Stimulated activated memory B cell treated with anti-CD40 and anti-IgM and Interleukin-4, amounts not matched to agents 10 μg/mL and 1 μg/mL and 100 μg/mL, for 72 hours (primary cell): ENCODE measurements around the gene RGSL1.
A peak's percentile ranks its signal among the peaks of the same experiment; 100 is the strongest.
"Not testable (repeated sequence)": the region's sequence is repeated elsewhere in the genome, so short reads cannot be mapped to it uniquely, and the experiment has no call there.

Experiments
- ATAC-seq: fragments of 150-1000 bp; cut with Tn5 transposase; 2 replicates; pipeline ENCODE4 v1.10.0; 2021
- H3K27ac Mint-ChIP-seq: one replicate; pipeline ENCODE4 v1.8.0; 2022; ENCODE audit warnings: mild to moderate bottlenecking, mixed read lengths
- H3K27me3 Mint-ChIP-seq: one replicate; pipeline ENCODE4 v1.8.0; 2022; ENCODE audit warnings: mixed read lengths
- H3K36me3 Mint-ChIP-seq: one replicate; pipeline ENCODE4 v1.8.0; 2022; ENCODE audit warnings: mixed read lengths
- H3K4me1 Mint-ChIP-seq: one replicate; pipeline ENCODE4 v1.8.0; 2022; ENCODE audit warnings: mixed read lengths
- H3K4me3 Mint-ChIP-seq: one replicate; pipeline ENCODE4 v1.8.0; 2022; ENCODE audit warnings: mild to moderate bottlenecking, moderate library complexity, mixed read lengths
- H3K9me3 Mint-ChIP-seq: one replicate; pipeline ENCODE4 v1.8.0; 2022; ENCODE audit warnings: mixed read lengths

The RGSL1 gene

GRCh38 chr1:182484531-182485257 lies 34.7 kb downstream of the RGSL1 start:
- Mint-ChIP-seq H3K4me3 (no peak overlapping the region), H3K9me3 (peaks cover 11% of the 10 kb centered on the region), H3K4me1 (peaks cover 29% of the 10 kb centered on the region), H3K27me3 (no peaks in the 10 kb centered on the region), H3K27ac (peak overlapping the region; percentile 5), H3K36me3 (no peaks in the 10 kb centered on the region)
- peak; percentile 100 for ATAC-seq

DNA sequence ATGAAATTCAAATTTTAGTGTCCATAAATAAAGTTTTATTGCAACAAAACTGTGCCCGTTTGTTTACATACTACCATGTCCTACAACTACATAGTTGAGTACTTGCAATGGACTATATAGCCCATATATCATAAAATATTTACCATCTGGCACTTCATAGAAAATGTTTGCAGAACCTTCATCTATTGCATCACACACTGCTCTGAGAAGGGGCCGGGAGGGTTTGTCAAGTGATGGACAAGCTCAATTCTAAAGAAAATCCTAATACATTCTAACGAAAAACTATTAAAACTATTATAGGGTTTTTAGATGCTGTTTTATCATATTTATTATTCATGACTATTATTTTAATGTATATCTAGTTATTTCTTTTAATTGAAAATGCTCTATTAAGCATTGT lies 35.9 kb downstream of the RGSL1 start:
- H3K4me3 Mint-ChIP-seq, result no peak overlapping the region
- H3K27me3 Mint-ChIP-seq, result no peaks in the 10 kb centered on the region
- H3K27ac Mint-ChIP-seq, result no peak overlapping the region
- peaks cover 29% of the 10 kb centered on the region for H3K4me1 Mint-ChIP-seq
- no peaks in the 10 kb centered on the region for H3K36me3 Mint-ChIP-seq
- peaks cover 8% of the 10 kb centered on the region for H3K9me3 Mint-ChIP-seq
- ATAC-seq, result no peak

DNA sequence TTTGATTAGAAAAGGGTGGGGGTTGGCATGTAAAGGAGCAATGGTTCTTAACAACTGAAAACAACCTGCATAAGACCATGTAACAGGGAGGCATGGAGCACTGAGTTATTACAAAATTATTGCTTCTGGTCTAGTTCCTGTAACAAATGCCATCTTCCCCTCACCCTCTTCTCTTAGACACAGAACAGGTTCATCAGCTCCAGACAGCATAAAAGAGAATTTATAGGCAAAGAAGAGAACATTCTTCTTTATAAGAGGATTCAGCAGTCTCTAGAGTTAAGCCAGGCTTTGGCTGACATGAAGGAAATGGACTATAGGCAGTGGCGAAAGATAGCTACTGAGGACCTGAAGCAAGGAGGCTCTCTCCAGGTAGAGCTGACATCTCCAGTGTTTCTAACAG lies 38.9 kb downstream of the RGSL1 start:
- H3K9me3 Mint-ChIP-seq, result no peaks in the 10 kb centered on the region
- no peak overlapping the region for H3K4me3 Mint-ChIP-seq
- H3K27ac Mint-ChIP-seq, result no peak overlapping the region
- H3K4me1 Mint-ChIP-seq, result peaks cover 31% of the 10 kb centered on the region
- H3K36me3 Mint-ChIP-seq, result no peaks in the 10 kb centered on the region
- no peaks in the 10 kb centered on the region for H3K27me3 Mint-ChIP-seq
- no peak for ATAC-seq

- Mint-ChIP-seq H3K4me3 (no peak overlapping the region), H3K4me1 (peaks cover 16% of the 10 kb centered on the region), H3K36me3 (no peaks in the 10 kb centered on the region), H3K27ac (no peak overlapping the region), H3K9me3 (no peaks in the 10 kb centered on the region), H3K27me3 (no peaks in the 10 kb centered on the region)
- ATAC-seq, result peak; percentile 68
These were observed 43.1 kb downstream of the RGSL1 start for GRCh38 chr1:182493063-182493462.

DNA sequence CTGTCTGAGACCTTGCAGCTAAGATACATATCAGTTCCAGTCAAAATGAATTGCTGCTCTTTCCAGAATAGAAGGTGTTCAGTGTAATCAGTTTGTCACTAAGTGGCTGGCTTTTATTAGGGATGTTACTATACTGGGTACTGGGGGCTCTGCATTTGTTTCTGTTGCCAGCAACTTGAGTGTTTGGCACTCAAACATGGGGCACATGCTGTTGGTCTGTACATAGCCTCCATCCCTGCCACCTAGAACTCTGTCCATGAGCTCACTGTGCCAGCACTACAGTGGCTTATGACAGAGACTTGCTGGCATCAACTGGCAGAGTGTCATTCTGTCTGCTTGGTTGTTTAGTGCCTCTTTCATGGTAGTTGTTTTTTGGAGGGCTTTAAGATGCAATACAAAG lies 45.1 kb downstream of the RGSL1 start:
- Mint-ChIP-seq H3K27me3 (no peaks in the 10 kb centered on the region), H3K36me3 (no peaks in the 10 kb centered on the region), H3K4me1 (peaks cover 16% of the 10 kb centered on the region), H3K27ac (no peak overlapping the region), H3K4me3 (no peak overlapping the region), H3K9me3 (no peaks in the 10 kb centered on the region)
- no peak for ATAC-seq

GRCh38 chr1:182495693-182496092 lies 45.7 kb downstream of the RGSL1 start:
- H3K9me3 Mint-ChIP-seq, result no peaks in the 10 kb centered on the region

DNA sequence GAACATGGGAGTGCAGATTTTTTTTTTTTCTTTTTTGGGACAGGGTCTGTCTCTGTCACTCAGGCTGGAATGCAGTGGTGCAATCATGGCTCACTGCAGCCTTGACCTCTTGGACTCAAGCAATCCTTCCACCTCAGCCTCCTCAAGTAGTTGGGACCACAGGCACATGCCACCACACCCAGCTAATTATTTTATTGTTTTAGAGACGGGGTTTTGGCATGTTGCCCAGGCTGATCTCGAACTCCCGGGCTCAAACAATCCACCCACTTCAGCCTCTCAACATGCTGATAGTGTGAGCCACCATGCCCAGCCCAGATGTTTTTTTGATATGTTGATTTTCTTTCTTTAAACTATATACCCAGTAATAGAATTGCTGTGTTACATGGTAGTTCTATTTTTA lies 57.7 kb downstream of the RGSL1 start:
- H3K27me3 Mint-ChIP-seq, result no peaks in the 10 kb centered on the region
- no peak overlapping the region for H3K27ac Mint-ChIP-seq

More at GRCh38 chr1:182495693-182496092, 45.7 kb downstream of the RGSL1 start:
- no peak overlapping the region for H3K4me3 Mint-ChIP-seq
- peaks cover 16% of the 10 kb centered on the region for H3K4me1 Mint-ChIP-seq
- no peak overlapping the region for H3K27ac Mint-ChIP-seq
- H3K27me3 Mint-ChIP-seq, result no peaks in the 10 kb centered on the region
- H3K36me3 Mint-ChIP-seq, result no peaks in the 10 kb centered on the region
- ATAC-seq, result no peak

DNA sequence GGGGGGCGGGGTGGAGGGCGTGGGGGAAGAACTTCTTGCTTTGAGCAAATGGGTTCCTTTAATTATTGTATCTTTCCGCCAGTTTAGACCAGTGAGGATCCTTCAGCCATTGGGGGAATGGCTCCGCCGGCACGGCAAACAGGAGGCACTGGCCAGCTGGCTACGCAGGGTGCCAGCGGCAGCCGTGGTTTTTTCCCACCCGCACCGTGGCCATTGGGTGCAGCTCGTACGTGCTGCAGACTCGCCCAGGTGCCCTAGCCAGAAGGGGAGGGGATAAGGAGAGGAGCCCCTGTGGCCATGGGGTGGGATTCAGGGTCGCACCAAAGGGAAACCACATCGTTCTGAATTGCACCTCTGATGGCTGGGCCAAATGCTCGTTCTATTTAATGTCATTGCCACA lies 65.6 kb downstream of the RGSL1 start:
- Mint-ChIP-seq H3K27me3 (peaks cover 30% of the 10 kb centered on the region), H3K9me3 (peaks cover 14% of the 10 kb centered on the region), H3K36me3 (peaks cover 9% of the 10 kb centered on the region), H3K27ac (no peak overlapping the region), H3K4me1 (no peaks in the 10 kb centered on the region), H3K4me3 (no peak overlapping the region)
- no peak for ATAC-seq

More for the DNA sequence above, 57.7 kb downstream of the RGSL1 start:
- Mint-ChIP-seq H3K36me3 (no peaks in the 10 kb centered on the region), H3K4me1 (no peaks in the 10 kb centered on the region), H3K9me3 (peaks cover 6% of the 10 kb centered on the region), H3K4me3 (no peak overlapping the region)
- no peak for ATAC-seq

- H3K36me3 Mint-ChIP-seq, result peaks cover 24% of the 10 kb centered on the region
- no peak overlapping the region for H3K27ac Mint-ChIP-seq
- no peak for ATAC-seq
- peaks cover 62% of the 10 kb centered on the region for H3K27me3 Mint-ChIP-seq
- H3K4me1 Mint-ChIP-seq, result no peaks in the 10 kb centered on the region
- H3K4me3 Mint-ChIP-seq, result no peak overlapping the region
- peaks cover 25% of the 10 kb centered on the region for H3K9me3 Mint-ChIP-seq
These were observed 70.8 kb downstream of the RGSL1 start for GRCh38 chr1:182520736-182521135.

- H3K4me3 Mint-ChIP-seq, result no peak overlapping the region
- H3K27ac Mint-ChIP-seq, result no peak overlapping the region
- H3K4me1 Mint-ChIP-seq, result no peaks in the 10 kb centered on the region
- peaks cover 28% of the 10 kb centered on the region for H3K9me3 Mint-ChIP-seq
- no peak for ATAC-seq
- H3K36me3 Mint-ChIP-seq, result peaks cover 26% of the 10 kb centered on the region
- peaks cover 34% of the 10 kb centered on the region for H3K27me3 Mint-ChIP-seq
These were observed 75.4 kb downstream of the RGSL1 start for GRCh38 chr1:182525342-182525741.

DNA sequence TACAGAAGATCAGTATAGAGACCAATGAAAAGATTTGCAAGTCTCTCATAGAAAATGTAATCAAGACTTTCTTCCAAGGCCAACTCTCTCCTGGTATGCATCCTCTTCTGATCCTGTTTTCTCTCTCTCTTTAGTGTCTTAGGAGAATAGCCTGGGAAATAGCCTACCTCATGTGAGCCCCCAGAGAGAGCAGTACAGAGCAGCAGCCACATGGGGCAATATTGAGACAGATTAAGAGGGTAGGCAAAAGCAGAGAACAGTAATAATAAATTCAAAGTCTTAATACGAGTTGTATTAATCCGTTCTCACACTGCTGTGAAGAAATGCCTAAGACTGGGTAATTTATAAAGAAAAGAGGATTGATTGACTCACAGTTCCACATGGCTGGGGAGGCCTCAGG lies 77.7 kb downstream of the RGSL1 start:
- peaks cover 5% of the 10 kb centered on the region for H3K4me1 Mint-ChIP-seq
- peaks cover 28% of the 10 kb centered on the region for H3K9me3 Mint-ChIP-seq
- no peak for ATAC-seq
- no peak overlapping the region for H3K27ac Mint-ChIP-seq
- peaks cover 14% of the 10 kb centered on the region for H3K27me3 Mint-ChIP-seq
- H3K36me3 Mint-ChIP-seq, result peaks cover 26% of the 10 kb centered on the region
- H3K4me3 Mint-ChIP-seq, result no peak overlapping the region

- H3K27ac Mint-ChIP-seq, ATAC-seq, H3K4me1 Mint-ChIP-seq, H3K4me3 Mint-ChIP-seq, H3K27me3 Mint-ChIP-seq: not testable (repeated sequence)
- H3K36me3 Mint-ChIP-seq, result peaks cover 26% of the 10 kb centered on the region
- peaks cover 27% of the 10 kb centered on the region for H3K9me3 Mint-ChIP-seq
These were observed 78.3 kb downstream of the RGSL1 start for GRCh38 chr1:182528206-182528605.

DNA sequence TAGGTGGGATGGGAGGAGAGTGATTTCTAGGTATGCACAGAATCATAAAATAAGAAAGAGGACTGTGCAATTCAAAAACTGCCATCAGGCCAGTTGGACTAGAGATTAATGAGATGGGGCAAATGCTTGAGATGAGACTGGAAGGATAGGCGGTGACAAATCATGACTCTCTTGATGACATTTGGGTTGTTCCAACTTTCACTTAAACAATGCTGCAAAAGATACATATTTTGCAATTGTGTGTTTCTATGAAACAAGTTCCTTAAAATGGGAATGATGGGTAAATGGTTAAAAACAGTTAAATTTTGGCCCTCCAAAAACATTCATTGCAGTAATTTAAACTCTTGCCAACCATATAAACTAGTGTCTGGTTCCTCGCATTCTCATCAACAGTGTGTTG lies 84.0 kb downstream of the RGSL1 start:
- no peak overlapping the region for H3K27ac Mint-ChIP-seq
- H3K36me3 Mint-ChIP-seq, result no peaks in the 10 kb centered on the region
- H3K9me3 Mint-ChIP-seq, result no peaks in the 10 kb centered on the region
- H3K27me3 Mint-ChIP-seq, result no peaks in the 10 kb centered on the region
- no peak for ATAC-seq
- H3K4me1 Mint-ChIP-seq, result peaks cover 5% of the 10 kb centered on the region
- H3K4me3 Mint-ChIP-seq, result no peak overlapping the region

DNA sequence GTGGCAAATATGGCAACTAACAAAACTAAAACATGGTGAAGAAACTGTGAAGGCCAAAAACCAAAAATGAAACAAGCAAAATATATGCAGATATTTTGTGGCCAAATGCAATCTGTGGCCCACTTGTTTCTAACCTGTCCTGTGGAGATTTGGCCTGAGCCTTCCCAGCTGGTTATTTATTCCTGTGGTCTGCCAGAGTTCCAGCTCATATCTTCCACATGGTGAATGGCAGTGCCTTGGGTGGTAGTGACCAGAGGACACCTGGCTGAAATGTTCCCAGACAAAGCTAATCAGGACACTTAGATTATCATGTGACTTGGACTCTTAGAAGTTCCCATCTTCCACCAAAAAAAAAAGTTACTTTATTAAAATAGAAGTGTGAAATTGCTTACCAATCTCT lies 99.4 kb downstream of the RGSL1 start:
- Mint-ChIP-seq H3K27me3 (peaks cover 18% of the 10 kb centered on the region), H3K9me3 (peaks cover 8% of the 10 kb centered on the region), H3K36me3 (no peaks in the 10 kb centered on the region), H3K27ac (no peak overlapping the region), H3K4me3 (no peak overlapping the region), H3K4me1 (no peaks in the 10 kb centered on the region)
- ATAC-seq, result no peak

- ATAC-seq, result no peak
- Mint-ChIP-seq H3K27ac (no peak overlapping the region), H3K36me3 (no peaks in the 10 kb centered on the region), H3K4me1 (no peaks in the 10 kb centered on the region), H3K9me3 (peaks cover 8% of the 10 kb centered on the region), H3K27me3 (peaks cover 13% of the 10 kb centered on the region), H3K4me3 (no peak overlapping the region)
These were observed 99.9 kb downstream of the RGSL1 start for GRCh38 chr1:182549811-182550210.

DNA sequence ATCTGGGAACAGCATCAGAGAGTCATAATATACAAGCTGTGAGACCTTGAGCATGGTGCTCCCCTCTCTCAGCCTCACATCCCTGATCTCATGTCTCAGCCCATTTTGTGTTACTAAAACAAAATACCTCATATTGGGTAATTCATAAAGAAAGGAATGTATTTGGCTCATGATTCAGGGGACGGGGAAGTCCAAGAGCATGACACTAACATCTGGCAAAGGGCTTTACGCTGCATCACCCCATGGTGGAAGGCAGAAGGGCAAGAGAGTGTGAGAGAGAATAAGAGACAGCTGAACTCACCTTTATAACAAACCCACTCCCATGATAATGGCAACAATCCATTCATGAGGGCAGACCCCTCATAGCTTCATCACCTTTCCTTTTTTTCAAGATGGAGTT lies 102.6 kb downstream of the RGSL1 start:
- no peaks in the 10 kb centered on the region for H3K27me3 Mint-ChIP-seq
- no peak for ATAC-seq
- H3K4me1 Mint-ChIP-seq, result no peaks in the 10 kb centered on the region
- peaks cover 8% of the 10 kb centered on the region for H3K9me3 Mint-ChIP-seq
- no peaks in the 10 kb centered on the region for H3K36me3 Mint-ChIP-seq
- H3K4me3 Mint-ChIP-seq, result no peak overlapping the region
- H3K27ac Mint-ChIP-seq, result no peak overlapping the region
